K562 (cell line): ENCODE measurements around the gene NFE2. TPM values are rescaled to one million over a fixed set of nuclear protein-coding genes. Genes with fewer than 3 reads are reported as not detected.
A peak's percentile ranks its signal among the peaks of the same experiment; 100 is the strongest.

ENCODE experiments used
- ADNP ChIP-seq: fragments of 200-800 bp; sonication (Bioruptor generic); IDR thresholded peaks from 2 replicates; pipeline ENCODE4 v1.6.1; 2016; ENCODE audit warnings: missing genetic modification characterization, missing compliant biosample characterization
- BRCA1 ChIP-seq, 2 experiments: fragments of 450-650 bp in 1 of 2; sonication (generic) in 1 of 2; formaldehyde crosslinking in 1 of 2; IDR thresholded peaks; 2 replicates each; pipeline versions ENCODE4 v1.5.0 to v1.6.1; 2017 to 2020; ENCODE audit warnings: mild to moderate bottlenecking in 1 of 2, missing genetic modification reagents in 1 of 2
- DIDO1 ChIP-seq: fragments of 450-650 bp; IDR thresholded peaks from 2 replicates; pipeline ENCODE4 v1.6.1; 2016; ENCODE audit warnings: low read depth, missing biosample characterization, missing genetic modification characterization
- RFX5 ChIP-seq: IDR thresholded peaks from 2 replicates; pipeline ENCODE4 v1.6.1; 2011; ENCODE audit warnings: low read depth, mild to moderate bottlenecking, improper control_type of control experiment, low read length
- RNF2 ChIP-seq: sonication (generic); IDR thresholded peaks from 2 replicates; pipeline ENCODE4 v1.6.1; 2016
- SAP30 ChIP-seq: fragments of 200-600 bp; sonication (generic); IDR thresholded peaks from 2 replicates; pipeline ENCODE4 v1.6.1; 2012; ENCODE audit warnings: borderline replicate concordance, low read depth, mild to moderate bottlenecking, moderate library complexity, low read length, control low read depth, inconsistent platforms; ENCODE audit not compliant: insufficient read depth, poor library complexity, severe bottlenecking
- ZBED1 ChIP-seq: IDR thresholded peaks from 2 replicates; pipeline ENCODE4 v1.6.1; 2014
- ZNF699 ChIP-seq: fragments of 250-450 bp; sonication (Bioruptor Pico); IDR thresholded peaks from 2 replicates; pipeline ENCODE4 v1.8.0; 2021; ENCODE audit warnings: mild to moderate bottlenecking, moderate library complexity; ENCODE audit not compliant: insufficient replicate concordance
- polyA plus RNA-seq, 8 experiments: library from polyadenylated mRNA; depleted of rRNA in 4 of 8; stranded (reverse) in 5 of 8; unstranded in 3 of 8; fragments of >200 nt; fragmentation: Nextera tagmentation in 2 of 8; fragmentation: Illumina TruSeq in 1 of 8; extraction: Ambion mirVana in 2 of 8; extraction: Trizol in 1 of 8; gene quantifications; 2 replicates each; pipeline versions ENCODE4 v1.2.1 to v1.2.3, GENCODE V29; 2011 to 2014; ENCODE audit warnings: inconsistent platforms in 1 of 8, missing spikeins in 1 of 8
- total RNA-seq, 7 experiments: library from RNA; depleted of rRNA in 6 of 7; stranded (reverse); fragments of >200 nt in 6 of 7; fragmentation: Illumina TruSeq in 2 of 7; extraction: Trizol in 2 of 7; gene quantifications; 2 replicates each; pipeline versions ENCODE4 v1.2.1 to v1.2.3, GENCODE V29; 2011 to 2021; ENCODE audit warnings: low replicate concordance in 1 of 7
- TF ChIP-seq, protein P1 (sequence below): fragments of 450-650 bp; IDR thresholded peaks from 2 replicates; pipeline ENCODE4 v1.6.1; 2018; ENCODE audit warnings: mild to moderate bottlenecking, low read depth; ENCODE audit not compliant: partially characterized antibody
- TF ChIP-seq, protein P2 (sequence below), 2 experiments: fragments of 250-450 bp in 1 of 2; fragments of 450-650 bp in 1 of 2; sonication (Bioruptor Pico) in 1 of 2; IDR thresholded peaks; 2 replicates each; pipeline versions ENCODE4 v1.6.1 to v1.8.0; 2016 to 2021; ENCODE audit warnings: mild to moderate bottlenecking in 2 of 2, moderate library complexity in 2 of 2, missing compliant biosample characterization in 1 of 2, missing genetic modification characterization in 1 of 2
- TF ChIP-seq, protein P3 (sequence below): fragments of 450-650 bp; formaldehyde crosslinking; conservative IDR thresholded peaks from 2 replicates; pipeline ENCODE4 v1.4.0; 2022; ENCODE audit warnings: mild to moderate bottlenecking, missing genetic modification characterization
- TF ChIP-seq, protein P4 (sequence below), 2 experiments: fragments of 450-650 bp in 1 of 2; IDR thresholded peaks; 2 replicates each; pipeline ENCODE4 v1.6.1; 2011 to 2017; ENCODE audit warnings: low read depth in 2 of 2, antibody characterized with exemption in 1 of 2, borderline replicate concordance in 1 of 2, low read length in 1 of 2, mild to moderate bottlenecking in 1 of 2, mixed read lengths in 1 of 2; ENCODE audit not compliant: control insufficient read depth in 1 of 2
- TF ChIP-seq, protein P5 (sequence below), 2 experiments: IDR thresholded peaks; 2 replicates each; pipeline ENCODE4 v1.6.1; 2011; ENCODE audit warnings: borderline replicate concordance in 1 of 2, control low read depth in 1 of 2, low read depth in 1 of 2, low read length in 1 of 2, mild to moderate bottlenecking in 1 of 2, mixed read lengths in 1 of 2, moderate library complexity in 1 of 2; ENCODE audit not compliant: insufficient read depth in 1 of 2, insufficient read length in 1 of 2, poor library complexity in 1 of 2, severe bottlenecking in 1 of 2; ENCODE audit errors: extremely low read depth in 1 of 2

Gene NFE2
- total and polyA plus RNA-seq, 9 of the 15 experiments (the other 6 are each of a cell fraction or from before 2014, with no cell fraction given), result 12.3 to 282 (median 208) TPM

DNA sequence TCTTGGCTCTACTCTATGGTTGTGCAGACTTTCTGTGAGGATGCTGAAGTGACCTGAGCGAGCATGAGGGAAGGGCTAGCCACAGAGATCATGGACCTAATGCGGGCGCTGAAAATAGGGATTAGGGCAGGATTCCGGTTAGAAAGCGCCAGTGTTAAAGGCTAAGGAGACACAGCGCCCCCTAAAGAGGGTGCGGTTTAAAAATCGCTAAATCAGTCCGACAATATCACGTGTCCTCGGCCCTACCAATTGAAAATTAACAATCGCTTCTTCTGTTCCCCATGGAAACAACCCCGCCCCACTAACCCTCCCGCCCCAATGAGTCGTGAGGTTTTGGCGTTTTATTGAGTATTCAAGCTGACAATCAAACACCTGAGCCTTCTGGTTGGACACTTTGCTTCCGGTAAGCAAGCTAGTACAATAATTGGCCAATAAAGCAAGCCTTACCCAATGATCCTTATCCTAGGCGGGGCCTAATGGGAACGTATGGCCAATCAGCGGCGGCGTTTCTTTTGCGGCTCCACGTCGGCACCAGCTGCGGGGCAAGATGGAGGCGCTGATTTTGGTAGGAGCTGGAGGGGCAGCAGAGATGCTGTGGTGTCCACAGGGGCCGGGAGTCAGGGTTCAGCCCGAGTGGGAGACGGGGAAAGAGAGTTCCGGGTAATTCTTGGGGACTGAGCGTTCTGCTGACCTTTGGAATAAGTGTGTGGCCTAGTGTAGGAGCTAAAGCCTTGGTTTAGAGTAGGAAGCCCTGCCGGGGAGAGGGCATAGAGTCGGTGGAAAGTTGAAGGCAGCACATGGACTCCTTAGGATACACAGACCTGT, 24.0 kb upstream of the NFE2 start, which contains the start of gene COPZ1 (continued):
- no peak for TF ChIP-seq RFX5
- no peak for TF ChIP-seq ZBED1
- no peak for TF ChIP-seq DIDO1
- TF ChIP-seq, protein P1, sequence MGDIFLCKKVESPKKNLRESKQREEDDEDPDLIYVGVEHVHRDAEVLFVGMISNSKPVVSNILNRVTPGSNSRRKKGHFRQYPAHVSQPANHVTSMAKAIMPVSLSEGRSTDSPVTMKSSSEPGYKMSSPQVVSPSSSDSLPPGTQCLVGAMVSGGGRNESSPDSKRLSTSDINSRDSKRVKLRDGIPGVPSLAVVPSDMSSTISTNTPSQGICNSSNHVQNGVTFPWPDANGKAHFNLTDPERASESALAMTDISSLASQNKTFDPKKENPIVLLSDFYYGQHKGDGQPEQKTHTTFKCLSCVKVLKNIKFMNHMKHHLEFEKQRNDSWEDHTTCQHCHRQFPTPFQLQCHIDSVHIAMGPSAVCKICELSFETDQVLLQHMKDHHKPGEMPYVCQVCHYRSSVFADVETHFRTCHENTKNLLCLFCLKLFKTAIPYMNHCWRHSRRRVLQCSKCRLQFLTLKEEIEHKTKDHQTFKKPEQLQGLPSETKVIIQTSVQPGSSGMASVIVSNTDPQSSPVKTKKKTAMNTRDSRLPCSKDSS, result no peak
- TF ChIP-seq, protein P2, sequence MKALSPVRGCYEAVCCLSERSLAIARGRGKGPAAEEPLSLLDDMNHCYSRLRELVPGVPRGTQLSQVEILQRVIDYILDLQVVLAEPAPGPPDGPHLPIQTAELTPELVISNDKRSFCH (CRISPR knock-in tag; IDR thresholded peaks at IDR 0.05), result no peak
- TF ChIP-seq, protein P2 (tag; IDR thresholded peaks at IDR 0.05), result no peak; the same call in none of the 2 replicates
- TF ChIP-seq, protein P3, sequence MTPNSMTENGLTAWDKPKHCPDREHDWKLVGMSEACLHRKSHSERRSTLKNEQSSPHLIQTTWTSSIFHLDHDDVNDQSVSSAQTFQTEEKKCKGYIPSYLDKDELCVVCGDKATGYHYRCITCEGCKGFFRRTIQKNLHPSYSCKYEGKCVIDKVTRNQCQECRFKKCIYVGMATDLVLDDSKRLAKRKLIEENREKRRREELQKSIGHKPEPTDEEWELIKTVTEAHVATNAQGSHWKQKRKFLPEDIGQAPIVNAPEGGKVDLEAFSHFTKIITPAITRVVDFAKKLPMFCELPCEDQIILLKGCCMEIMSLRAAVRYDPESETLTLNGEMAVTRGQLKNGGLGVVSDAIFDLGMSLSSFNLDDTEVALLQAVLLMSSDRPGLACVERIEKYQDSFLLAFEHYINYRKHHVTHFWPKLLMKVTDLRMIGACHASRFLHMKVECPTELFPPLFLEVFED, result peak; percentile 95
- TF ChIP-seq RNF2, result no peak
- no peak for TF ChIP-seq ADNP
- no peak for TF ChIP-seq ZNF699 (CRISPR knock-in tag)
- TF ChIP-seq, protein P4, sequence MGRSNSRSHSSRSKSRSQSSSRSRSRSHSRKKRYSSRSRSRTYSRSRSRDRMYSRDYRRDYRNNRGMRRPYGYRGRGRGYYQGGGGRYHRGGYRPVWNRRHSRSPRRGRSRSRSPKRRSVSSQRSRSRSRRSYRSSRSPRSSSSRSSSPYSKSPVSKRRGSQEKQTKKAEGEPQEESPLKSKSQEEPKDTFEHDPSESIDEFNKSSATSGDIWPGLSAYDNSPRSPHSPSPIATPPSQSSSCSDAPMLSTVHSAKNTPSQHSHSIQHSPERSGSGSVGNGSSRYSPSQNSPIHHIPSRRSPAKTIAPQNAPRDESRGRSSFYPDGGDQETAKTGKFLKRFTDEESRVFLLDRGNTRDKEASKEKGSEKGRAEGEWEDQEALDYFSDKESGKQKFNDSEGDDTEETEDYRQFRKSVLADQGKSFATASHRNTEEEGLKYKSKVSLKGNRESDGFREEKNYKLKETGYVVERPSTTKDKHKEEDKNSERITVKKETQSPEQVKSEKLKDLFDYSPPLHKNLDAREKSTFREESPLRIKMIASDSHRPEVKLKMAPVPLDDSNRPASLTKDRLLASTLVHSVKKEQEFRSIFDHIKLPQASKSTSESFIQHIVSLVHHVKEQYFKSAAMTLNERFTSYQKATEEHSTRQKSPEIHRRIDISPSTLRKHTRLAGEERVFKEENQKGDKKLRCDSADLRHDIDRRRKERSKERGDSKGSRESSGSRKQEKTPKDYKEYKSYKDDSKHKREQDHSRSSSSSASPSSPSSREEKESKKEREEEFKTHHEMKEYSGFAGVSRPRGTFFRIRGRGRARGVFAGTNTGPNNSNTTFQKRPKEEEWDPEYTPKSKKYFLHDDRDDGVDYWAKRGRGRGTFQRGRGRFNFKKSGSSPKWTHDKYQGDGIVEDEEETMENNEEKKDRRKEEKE (IDR thresholded peaks at IDR 0.05; ENCODE audit: borderline replicate concordance in 1 of 2, control insufficient read depth in 1 of 2, low read depth in 2 of 2, low read length in 1 of 2), result no peak
- TF ChIP-seq SAP30, result no peak
- TF ChIP-seq, protein P5, sequence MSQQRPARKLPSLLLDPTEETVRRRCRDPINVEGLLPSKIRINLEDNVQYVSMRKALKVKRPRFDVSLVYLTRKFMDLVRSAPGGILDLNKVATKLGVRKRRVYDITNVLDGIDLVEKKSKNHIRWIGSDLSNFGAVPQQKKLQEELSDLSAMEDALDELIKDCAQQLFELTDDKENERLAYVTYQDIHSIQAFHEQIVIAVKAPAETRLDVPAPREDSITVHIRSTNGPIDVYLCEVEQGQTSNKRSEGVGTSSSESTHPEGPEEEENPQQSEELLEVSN (IDR thresholded peaks at IDR 0.05; ENCODE audit: borderline replicate concordance in 1 of 2, extremely low read depth in 1 of 2, insufficient read depth in 1 of 2, insufficient read length in 1 of 2, low read depth in 1 of 2, low read length in 1 of 2, poor library complexity in 1 of 2, severe bottlenecking in 1 of 2), result peak; percentile 11 to 16
- TF ChIP-seq BRCA1 (IDR thresholded peaks at IDR 0.05), result no peak
- no peak for TF ChIP-seq BRCA1 (CRISPR knock-in tag; IDR thresholded peaks at IDR 0.05)
